ENCODE measurements around the gene CLNK.

CLNK gene

GRCh38 chr4:10582059-10582686, 102.4 kb downstream of the CLNK start:
- Histone ChIP-seq H3K4me2 (no peak overlapping the region), H4K20me1 (ENCODE audit: insufficient read depth) (no peaks in the 10 kb centered on the region), H3K27ac (no peak overlapping the region), H3K27me3 (ENCODE audit: insufficient read depth, low read depth) (no peaks in the 10 kb centered on the region), H3K9ac (no peak overlapping the region), H3K79me2 (ENCODE audit: insufficient read depth, low read depth) (no peaks in the 10 kb centered on the region), H3K36me3 (ENCODE audit: insufficient read depth) (no peaks in the 10 kb centered on the region), H2AFZ (ENCODE audit: low read depth) (no peak overlapping the region), H3K4me1 (ENCODE audit: low read depth, poor library complexity, severe bottlenecking) (peaks cover 5% of the 10 kb centered on the region), H3K4me3 (IDR thresholded peaks at IDR 0.05; ENCODE audit: insufficient read depth, low read depth, low read length) (no peak overlapping the region)
- TF ChIP-seq, protein P1, sequence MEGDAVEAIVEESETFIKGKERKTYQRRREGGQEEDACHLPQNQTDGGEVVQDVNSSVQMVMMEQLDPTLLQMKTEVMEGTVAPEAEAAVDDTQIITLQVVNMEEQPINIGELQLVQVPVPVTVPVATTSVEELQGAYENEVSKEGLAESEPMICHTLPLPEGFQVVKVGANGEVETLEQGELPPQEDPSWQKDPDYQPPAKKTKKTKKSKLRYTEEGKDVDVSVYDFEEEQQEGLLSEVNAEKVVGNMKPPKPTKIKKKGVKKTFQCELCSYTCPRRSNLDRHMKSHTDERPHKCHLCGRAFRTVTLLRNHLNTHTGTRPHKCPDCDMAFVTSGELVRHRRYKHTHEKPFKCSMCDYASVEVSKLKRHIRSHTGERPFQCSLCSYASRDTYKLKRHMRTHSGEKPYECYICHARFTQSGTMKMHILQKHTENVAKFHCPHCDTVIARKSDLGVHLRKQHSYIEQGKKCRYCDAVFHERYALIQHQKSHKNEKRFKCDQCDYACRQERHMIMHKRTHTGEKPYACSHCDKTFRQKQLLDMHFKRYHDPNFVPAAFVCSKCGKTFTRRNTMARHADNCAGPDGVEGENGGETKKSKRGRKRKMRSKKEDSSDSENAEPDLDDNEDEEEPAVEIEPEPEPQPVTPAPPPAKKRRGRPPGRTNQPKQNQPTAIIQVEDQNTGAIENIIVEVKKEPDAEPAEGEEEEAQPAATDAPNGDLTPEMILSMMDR (conservative IDR thresholded peaks at IDR 0.05; ENCODE audit: low read depth, low read length), result peak; percentile 78

DNA sequence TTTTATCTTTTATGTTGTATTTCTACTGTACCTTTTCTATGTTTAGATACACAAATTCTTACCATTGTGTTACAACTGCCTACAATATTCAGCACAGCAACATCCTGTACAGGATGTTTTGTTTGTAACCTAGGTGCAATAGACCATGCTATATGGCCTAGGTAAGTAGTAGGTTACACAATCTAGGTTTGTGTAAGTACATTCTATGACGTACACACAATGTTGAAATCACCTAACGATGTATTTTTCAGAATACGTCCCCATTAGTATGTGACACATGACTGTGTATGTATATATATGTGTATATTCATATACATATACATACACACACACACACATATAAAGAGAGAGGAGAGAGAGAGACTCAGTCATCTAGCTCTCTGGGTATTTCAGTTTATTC, 103.5 kb downstream of the CLNK start:
- peaks cover 5% of the 10 kb centered on the region for H3K4me1 ChIP-seq (ENCODE audit: low read depth, poor library complexity, severe bottlenecking)
- no peak overlapping the region for H3K4me3 ChIP-seq (IDR thresholded peaks at IDR 0.05; ENCODE audit: insufficient read depth, low read depth, low read length)
- no peaks in the 10 kb centered on the region for H4K20me1 ChIP-seq (ENCODE audit: insufficient read depth)
- no peak overlapping the region for H3K9ac ChIP-seq
- H3K27me3 ChIP-seq (ENCODE audit: insufficient read depth, low read depth), result no peaks in the 10 kb centered on the region
- H3K4me2 ChIP-seq, result no peak overlapping the region
- no peak overlapping the region for H2AFZ ChIP-seq (ENCODE audit: low read depth)
- no peak overlapping the region for H3K27ac ChIP-seq
- no peaks in the 10 kb centered on the region for H3K36me3 ChIP-seq (ENCODE audit: insufficient read depth)
- no peaks in the 10 kb centered on the region for H3K79me2 ChIP-seq (ENCODE audit: insufficient read depth, low read depth)
- TF ChIP-seq, protein P1 (conservative IDR thresholded peaks at IDR 0.05; ENCODE audit: low read depth, low read length), result no peak

- no peak overlapping the region for H2AFZ ChIP-seq (ENCODE audit: low read depth)
- H3K9ac ChIP-seq, result no peak overlapping the region
- TF ChIP-seq, protein P1 (conservative IDR thresholded peaks at IDR 0.05; ENCODE audit: low read depth, low read length), result no peak
- H3K4me3 ChIP-seq (IDR thresholded peaks at IDR 0.05; ENCODE audit: insufficient read depth, low read depth, low read length), result no peak overlapping the region
- peaks cover 5% of the 10 kb centered on the region for H3K4me1 ChIP-seq (ENCODE audit: low read depth, poor library complexity, severe bottlenecking)
- no peaks in the 10 kb centered on the region for H3K36me3 ChIP-seq (ENCODE audit: insufficient read depth)
- H4K20me1 ChIP-seq (ENCODE audit: insufficient read depth), result no peaks in the 10 kb centered on the region
- no peaks in the 10 kb centered on the region for H3K79me2 ChIP-seq (ENCODE audit: insufficient read depth, low read depth)
- H3K27me3 ChIP-seq (ENCODE audit: insufficient read depth, low read depth), result no peaks in the 10 kb centered on the region
- H3K4me2 ChIP-seq, result no peak overlapping the region
- no peak overlapping the region for H3K27ac ChIP-seq
These were observed 104.9 kb downstream of the CLNK start for GRCh38 chr4:10579648-10580047.

DNA sequence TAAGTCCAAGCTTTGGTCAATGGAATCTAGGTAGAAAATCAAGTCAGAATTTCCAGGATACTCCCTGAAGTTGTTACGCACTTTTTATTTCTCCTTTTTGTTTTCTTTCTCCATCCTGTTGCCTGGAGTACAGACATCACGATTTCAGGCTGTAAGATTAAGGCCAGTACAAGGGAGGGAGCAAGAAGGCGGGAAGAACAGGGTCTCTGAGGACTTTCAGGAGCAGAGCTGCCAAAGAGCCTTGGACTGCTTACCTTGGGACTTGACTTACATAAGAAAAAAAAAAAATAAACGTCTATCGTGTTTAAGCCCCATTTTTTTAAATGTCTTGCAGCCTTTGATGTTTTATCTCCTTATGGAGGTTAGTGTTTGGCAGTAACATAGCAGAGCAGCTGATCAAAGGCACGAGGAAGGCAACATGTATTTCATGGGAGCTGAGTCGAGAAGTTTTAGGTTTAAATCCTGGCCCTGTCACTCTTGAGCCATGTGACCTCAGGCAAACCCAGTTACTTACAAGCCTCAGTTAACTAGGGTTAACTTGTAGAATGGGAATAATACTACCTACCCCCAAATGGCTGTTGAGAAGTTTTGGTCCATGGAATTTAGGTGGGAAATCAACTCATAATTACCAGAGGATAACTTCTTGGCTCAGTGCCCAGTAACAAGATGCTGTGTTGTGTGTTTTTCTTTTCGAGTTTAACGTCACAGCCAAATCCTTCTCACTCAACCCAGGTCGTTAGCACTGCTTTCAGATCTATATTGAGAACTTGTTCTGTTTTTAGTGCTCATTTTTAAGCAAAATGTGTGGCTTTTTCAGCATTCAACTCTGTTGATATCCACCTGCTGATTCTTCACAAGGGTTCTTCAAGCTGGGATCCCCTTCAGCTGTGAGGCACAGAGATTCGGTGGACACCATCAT, 106.8 kb downstream of the CLNK start:
- Histone ChIP-seq H3K9ac (no peak overlapping the region), H2AFZ (ENCODE audit: low read depth) (no peak overlapping the region), H3K79me2 (ENCODE audit: insufficient read depth, low read depth) (no peaks in the 10 kb centered on the region), H3K4me3 (IDR thresholded peaks at IDR 0.05; ENCODE audit: insufficient read depth, low read depth, low read length) (no peak overlapping the region), H3K4me1 (ENCODE audit: low read depth, poor library complexity, severe bottlenecking) (no peaks in the 10 kb centered on the region), H4K20me1 (ENCODE audit: insufficient read depth) (no peaks in the 10 kb centered on the region), H3K27ac (no peak overlapping the region), H3K36me3 (ENCODE audit: insufficient read depth) (no peaks in the 10 kb centered on the region), H3K4me2 (no peak overlapping the region), H3K27me3 (ENCODE audit: insufficient read depth, low read depth) (no peaks in the 10 kb centered on the region)
- TF ChIP-seq, protein P1 (conservative IDR thresholded peaks at IDR 0.05; ENCODE audit: low read depth, low read length), result no peak
